ENCODE data around the gene FANCD2OS.
"Not testable (repeated sequence)": the region's sequence is repeated elsewhere in the genome, so short reads cannot be mapped to it uniquely, and the experiment has no call there.

Gene FANCD2OS

DNA sequence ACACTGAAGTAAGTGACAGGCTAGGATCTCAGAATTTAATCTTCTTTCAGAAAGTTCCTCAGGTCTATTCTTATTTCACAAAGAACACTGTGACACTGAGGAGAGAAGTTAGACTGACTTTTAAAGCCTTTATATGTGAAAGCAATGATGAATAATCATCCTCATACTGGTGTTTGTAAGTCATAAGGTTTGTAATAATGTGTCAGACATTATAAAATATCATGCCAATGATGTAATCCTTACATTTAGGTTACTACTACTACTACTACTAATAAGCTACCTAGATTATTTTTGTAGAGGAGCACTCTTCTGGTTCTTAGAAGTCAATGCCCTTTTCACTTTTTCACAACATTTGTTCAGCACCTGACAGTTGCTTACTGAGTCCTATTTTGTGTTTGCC, 33.4 kb downstream of the FANCD2OS start:
- DNase-seq (ENCODE audit: low read depth): no peak
- no peak overlapping the region for H3K4me3 ChIP-seq (ENCODE audit: low read depth, low read length)
- TF ChIP-seq, protein P1, sequence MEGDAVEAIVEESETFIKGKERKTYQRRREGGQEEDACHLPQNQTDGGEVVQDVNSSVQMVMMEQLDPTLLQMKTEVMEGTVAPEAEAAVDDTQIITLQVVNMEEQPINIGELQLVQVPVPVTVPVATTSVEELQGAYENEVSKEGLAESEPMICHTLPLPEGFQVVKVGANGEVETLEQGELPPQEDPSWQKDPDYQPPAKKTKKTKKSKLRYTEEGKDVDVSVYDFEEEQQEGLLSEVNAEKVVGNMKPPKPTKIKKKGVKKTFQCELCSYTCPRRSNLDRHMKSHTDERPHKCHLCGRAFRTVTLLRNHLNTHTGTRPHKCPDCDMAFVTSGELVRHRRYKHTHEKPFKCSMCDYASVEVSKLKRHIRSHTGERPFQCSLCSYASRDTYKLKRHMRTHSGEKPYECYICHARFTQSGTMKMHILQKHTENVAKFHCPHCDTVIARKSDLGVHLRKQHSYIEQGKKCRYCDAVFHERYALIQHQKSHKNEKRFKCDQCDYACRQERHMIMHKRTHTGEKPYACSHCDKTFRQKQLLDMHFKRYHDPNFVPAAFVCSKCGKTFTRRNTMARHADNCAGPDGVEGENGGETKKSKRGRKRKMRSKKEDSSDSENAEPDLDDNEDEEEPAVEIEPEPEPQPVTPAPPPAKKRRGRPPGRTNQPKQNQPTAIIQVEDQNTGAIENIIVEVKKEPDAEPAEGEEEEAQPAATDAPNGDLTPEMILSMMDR (IDR thresholded peaks at IDR 0.05; ENCODE audit: low read depth, low read length): no peak
- no peak for TF ChIP-seq MYC (IDR thresholded peaks at IDR 0.05; ENCODE audit: low read depth, low read length)
- TF ChIP-seq POLR2A (IDR thresholded peaks at IDR 0.05; ENCODE audit: extremely low read depth, insufficient read length): no peak
- TF ChIP-seq, protein P2, sequence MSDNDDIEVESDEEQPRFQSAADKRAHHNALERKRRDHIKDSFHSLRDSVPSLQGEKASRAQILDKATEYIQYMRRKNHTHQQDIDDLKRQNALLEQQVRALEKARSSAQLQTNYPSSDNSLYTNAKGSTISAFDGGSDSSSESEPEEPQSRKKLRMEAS (IDR thresholded peaks at IDR 0.05; ENCODE audit: low read depth, low read length): no peak

DNA sequence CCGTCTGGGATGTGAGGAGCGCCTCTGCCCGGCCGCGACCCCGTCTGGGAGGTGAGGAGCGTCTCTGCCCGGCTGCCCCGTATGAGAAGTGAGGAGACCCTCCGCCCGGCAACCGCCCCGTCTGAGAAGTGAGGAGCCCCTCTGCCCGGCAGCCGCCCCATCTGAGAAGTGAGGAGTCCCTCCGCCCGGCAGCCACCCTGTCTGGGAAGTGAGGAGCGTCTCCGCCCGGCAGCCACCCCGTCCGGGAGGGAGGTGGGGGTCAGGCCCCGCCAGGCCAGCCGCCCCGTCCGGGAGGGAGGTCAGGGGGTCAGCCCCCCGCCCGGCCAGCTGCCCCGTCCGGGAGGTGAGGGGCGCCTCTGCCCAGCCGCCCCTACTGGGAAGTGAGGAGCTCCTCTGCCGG, 38.0 kb downstream of the FANCD2OS start:
- not testable (repeated sequence) for DNase-seq (ENCODE audit: low read depth)

DNA sequence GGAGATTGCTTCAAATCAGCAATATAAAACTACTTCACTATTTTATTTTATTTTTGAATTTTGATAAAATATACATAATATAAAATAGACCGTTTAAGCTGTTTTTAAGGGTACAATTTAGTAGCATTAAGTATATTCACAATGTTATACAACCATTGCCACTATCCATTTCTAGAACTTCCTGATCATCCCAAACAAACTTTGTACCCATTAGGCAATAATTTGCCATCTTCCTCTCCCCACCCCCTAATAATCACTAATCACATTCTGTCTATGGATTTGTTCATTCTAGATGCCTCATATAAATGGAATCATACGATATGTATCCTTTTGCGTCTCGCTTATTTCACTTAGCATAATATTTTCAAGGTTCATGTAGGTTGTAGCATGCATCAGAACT, 53.0 kb downstream of the FANCD2OS start:
- no peak overlapping the region for H3K4me3 ChIP-seq (ENCODE audit: low read depth, low read length)
- no peak for DNase-seq (ENCODE audit: low read depth)
- TF ChIP-seq POLR2A (IDR thresholded peaks at IDR 0.05; ENCODE audit: extremely low read depth, insufficient read length): no peak
- TF ChIP-seq, protein P2 (IDR thresholded peaks at IDR 0.05; ENCODE audit: low read depth, low read length): no peak
- TF ChIP-seq MYC (IDR thresholded peaks at IDR 0.05; ENCODE audit: low read depth, low read length): no peak
- TF ChIP-seq, protein P1 (IDR thresholded peaks at IDR 0.05; ENCODE audit: low read depth, low read length): no peak

More for the DNA sequence above, 38.0 kb downstream of the FANCD2OS start:
- not testable (repeated sequence) for H3K4me3 ChIP-seq (ENCODE audit: low read depth, low read length)

Measured in NB4 (cell line).